GM19023 (cell line): ENCODE data around the gene RNF213.

Experiments
- ATAC-seq: cut with Tn5 transposase; IDR thresholded peaks from one replicate; pipeline ENCODE4 v1.9.1; 2021; ENCODE audit warnings: mild to moderate bottlenecking, moderate library complexity; ENCODE audit not compliant: unreplicated experiment

RNF213 gene

DNA sequence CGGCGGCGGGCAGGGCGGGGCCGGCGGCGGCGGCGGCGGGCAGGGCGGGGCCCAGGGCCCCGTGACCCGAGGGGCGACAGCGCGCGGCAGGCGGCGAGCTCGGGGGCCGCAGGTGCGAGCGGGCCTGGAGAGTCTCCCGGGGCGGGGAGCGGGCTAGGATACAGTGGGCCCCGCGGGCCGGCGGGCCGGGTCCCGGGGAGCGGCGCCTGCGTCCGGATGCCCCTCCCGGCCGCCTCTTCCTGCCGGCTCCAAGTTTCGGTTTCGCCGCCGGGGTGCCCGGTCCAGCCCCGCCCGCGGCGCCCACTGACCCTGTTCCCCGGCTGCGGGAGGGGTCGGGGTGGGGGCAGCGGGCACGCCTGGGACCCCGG is at the start of gene RNF213:
TSS of gene RNF213 (plus strand) at position 62 of the 368 bp plus-strand sequence. CDS start 2,830 bp downstream, outside the sequence.
- ATAC-seq, result peak; percentile 33

DNA sequence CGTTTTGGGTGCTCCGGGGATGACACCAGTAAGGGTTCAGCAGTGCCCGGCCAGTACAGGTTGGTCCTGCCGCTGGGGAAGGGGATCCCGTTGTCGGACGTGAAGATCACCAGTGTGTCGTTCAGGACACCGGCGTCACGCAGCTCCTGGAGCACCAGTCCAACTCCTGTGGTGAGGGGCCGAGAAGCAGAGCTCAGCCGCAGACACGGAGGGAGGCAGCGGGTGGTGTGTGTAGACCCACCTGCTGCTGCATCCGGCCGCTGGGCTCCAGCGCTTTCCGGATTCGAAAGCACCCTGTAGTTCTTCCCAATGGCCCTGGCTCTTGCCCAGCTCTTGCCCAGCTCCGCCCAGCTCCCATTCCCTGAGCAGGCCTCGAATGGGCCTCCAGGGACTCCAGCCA is 48.5 kb upstream of the RNF213 start:
- no peak for ATAC-seq

DNA sequence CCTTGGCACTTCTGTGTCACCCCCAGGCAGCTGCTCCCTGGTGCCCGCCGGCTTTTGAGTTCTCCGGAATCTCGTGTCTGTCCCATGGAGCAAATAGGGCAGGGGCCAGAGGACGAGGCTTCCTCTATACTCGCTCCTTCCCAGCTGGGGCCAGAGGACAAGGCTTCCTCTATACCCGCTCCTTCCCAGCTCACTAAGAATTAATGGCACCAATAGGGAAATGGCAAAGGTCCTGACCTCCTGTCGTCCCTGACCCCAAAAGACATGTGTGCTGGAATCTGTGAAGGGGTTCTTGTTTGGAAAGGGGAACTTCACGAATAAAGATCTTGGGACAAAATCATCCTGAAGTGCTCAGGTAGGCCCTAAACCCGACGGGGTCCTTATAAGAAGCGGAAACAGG is 48.1 kb upstream of the RNF213 start:
- no peak for ATAC-seq

DNA sequence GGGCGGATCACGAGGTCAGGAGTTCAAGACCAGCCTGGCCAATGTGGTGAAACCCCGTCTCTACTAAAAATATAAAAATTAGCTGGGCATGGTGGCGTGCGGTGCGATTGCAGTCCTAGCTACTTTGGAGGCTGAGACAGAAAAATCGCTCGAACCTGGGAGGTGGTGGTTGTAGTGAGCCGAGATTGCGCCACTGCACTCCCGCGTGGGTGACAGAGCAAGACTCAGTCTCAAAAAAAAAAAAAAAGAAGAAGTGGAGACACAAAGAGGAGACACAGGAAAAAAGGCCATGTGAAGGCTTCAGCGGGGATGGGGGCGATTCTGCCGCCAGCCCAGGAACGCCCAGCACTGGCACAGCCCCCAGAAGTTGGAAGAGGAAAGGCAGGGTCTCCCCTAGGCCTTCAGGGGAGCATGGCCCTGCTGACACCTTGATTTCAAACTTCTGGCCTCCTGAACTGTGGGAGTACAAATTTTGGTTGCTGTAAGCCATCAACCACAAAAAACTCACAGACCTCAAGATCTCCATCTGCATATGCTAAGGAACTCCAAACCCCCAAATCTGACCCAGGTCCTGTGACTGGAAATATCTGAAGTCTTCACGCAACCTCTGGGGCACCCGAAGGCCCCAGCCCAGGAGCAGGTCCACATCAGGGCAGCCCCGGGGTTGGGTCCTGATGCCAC is 47.5 kb upstream of the RNF213 start:
- ATAC-seq, result no peak

DNA sequence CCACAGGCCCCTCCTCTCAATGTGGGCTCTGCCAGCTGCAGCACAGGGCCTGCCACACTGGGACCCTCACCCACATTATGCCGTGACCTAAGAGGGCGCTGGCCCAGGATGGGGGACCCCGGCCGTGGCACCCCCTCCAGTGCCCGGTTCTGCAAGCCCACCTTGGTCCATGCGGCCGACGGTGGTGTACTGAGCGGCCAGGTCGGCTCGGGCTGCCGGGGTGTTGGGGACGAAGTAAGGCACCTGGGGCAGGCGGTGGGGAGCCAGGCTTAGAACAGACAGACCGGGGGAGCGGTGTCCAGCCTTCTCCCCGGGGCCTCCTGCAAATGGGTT is 47.0 kb upstream of the RNF213 start:
- ATAC-seq, result no peak

DNA sequence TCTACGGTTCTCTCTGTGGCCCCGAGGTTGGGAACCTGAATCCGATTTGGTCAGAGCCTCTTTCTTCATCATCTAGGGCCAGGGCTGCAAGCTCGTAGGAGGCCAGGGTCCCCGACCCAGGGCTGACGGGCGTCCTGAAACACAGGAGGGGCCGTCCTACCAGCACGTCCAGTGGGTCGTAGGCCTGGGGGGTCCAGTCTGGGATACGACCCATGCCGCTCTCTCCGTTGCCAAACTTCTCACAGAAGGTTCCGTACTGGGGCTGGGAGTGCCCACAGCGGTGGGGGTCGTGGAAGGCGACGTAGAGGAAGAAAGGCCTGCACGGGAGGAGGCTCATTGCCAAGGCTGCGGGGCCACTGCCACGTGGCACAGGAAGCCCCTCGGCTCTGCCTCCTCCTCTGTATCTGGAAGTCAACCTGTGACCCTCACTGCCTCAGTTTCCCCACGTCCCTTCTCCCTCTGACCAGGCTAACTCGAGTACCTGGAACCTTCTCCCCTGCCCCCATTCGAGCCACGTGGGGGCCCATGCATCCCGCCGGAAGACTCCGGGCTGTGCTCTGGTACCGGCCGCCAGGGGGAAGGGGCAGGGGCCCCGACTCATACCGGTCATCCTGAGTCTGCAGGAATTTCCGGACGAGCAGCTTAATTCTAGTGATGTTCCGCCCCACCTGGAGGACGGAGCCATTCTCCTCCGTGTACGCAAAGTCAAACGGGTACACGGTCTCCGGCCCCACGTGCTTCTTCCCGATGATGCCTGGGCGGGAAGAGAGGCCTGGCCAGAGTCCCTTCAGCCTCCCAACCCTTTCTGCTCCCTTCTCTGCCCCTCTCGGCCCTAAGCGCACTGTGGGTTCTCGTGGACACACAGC is 46.4 kb upstream of the RNF213 start:
- ATAC-seq, result no peak

DNA sequence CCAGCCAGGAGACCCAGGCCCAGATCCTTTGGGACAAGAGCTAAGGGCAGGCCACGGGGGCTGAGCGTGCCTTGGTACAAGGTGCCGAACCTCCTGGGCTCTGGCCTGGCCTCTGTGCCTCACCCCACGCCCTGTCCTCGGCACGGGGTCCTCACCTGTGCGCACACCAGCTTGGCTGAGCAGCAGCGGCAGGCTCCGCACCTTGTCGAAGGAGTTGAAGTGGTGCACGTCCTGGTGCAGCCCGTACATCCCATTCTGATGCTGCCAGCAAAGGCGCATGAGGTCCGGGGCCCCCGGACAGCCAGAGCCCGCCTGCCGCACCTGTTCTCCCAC is 45.8 kb upstream of the RNF213 start:
- ATAC-seq, result no peak

DNA sequence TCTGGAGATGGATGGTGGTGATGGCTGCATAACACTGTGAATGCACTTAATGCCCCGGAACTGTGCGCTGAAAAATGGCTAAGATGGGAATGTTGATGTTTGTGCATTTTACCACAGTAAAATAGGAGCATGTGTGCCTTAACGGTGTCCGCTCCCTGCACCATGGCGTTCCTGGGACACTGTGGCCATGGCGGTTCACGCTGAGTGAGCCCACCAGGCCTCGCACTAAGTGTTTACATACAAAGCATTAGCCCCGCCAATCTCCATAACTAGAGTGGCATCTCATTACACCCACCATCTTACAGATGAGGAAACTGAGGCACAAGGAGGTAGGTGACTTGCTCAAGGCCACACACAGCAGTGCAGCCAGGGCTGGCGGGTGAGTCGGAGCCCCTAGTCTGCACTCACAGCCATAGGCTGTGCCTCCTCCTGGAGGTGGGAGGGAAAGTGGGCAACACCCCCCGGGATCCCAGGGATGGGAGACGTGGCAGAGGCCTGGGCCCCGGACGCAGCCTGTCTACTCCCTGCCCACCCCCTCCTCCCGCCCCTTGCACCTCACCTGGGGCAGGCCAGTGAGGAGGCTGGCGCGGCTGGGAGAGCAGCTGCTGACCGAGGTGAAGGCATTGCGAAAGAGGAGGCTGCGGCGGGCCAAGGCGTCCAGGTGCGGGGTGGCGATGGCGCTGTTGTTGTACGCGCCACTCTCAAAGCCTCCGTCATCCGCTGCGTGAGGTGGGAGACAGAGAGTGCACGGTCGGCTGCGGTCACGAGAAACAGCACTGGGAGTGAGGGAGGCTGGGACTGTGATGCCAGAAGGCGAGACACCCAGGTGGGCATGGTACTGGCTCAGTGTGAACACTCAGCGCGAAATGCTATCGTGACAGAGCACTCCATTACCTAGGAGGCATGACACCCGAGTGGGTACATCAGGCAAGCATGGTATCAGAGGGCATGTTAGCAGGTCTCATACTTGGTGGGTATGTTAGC is 43.9 kb upstream of the RNF213 start:
- no peak for ATAC-seq

DNA sequence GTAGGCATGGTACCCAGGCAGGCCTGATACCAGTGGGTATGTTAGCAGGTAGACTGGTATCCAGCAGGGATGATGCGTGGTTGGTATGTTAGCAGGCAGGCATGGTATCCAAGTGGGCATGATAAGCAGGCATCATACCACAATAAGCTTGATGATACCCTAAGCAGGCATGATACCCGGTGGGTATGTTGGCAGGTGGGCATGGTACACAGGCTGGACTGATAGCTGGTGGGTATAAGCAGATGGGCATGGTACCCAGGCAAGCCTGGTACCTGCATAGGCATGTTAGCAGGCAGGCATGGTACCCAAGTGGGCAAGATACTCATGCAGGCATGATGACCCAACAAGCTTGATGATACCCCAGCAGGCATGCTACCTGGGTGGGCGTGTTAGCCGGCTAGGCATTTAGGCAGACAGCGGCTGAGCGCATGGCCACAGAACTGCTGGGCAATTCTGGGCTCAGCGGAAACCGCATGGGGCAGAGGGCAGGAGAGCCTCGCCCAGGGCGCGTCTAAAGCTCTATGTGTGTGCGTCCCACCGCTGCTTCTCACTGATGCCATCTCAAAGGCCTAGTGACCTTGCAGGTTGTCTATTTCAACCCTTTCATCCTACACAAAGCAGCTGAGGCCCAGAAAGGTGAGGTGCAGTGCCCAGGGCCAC is 42.8 kb upstream of the RNF213 start:
- no peak for ATAC-seq

DNA sequence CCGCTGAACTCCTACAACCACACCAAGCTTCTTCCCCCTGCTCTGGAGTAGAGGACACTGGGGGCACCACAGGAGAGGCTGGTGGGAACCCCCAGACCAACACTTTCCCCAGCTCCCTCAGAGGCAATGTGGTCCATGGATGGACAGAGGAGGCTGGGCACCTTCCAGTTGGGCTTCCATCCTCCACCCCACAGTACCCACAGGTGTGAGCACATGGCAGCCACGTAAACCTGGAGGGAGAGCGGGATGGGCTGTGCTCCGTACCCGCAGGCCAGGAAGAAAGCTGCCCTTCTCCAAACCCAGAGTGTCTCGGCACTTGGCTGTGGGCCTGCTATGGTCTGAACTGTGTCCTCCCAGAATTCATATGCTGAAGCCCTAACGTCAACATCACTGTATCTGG is 42.3 kb upstream of the RNF213 start:
- ATAC-seq, result no peak

DNA sequence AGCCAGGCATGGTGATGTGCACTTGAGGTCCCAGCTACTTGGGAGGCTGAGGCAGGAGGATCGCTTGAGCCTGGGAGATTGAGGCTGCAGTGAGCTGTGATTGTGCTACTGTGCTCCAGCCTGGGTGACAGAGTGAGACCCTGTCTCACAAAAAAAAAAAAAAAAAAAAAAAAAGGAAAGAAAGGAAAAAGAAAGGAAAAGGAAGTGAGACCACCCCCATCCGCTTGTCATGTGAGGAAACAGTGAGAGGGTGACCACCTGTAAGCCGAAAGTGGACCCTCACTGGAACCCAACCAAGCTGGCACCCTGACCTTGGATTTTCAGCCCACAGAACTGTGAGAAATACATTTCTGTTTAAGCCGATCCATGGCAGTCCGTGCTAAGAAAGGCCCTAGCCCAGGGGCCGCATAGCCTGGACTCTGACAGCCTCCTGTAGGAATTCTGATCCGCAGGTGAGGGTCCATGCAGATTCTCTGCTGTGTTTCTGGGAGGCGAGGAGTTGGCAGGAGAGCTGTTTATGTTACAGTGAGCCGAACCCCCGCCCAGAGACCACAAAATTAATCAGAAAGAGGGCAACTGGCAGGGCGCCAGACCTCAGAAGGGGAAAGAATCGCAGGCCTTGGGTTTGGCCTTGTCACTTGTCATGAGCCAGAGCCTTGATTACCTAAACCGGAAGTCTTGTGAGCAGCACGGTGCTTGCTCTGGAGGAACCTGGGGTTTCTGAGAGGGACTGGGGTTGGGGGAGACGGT is 41.5 kb upstream of the RNF213 start:
- ATAC-seq, result peak; percentile 42

DNA sequence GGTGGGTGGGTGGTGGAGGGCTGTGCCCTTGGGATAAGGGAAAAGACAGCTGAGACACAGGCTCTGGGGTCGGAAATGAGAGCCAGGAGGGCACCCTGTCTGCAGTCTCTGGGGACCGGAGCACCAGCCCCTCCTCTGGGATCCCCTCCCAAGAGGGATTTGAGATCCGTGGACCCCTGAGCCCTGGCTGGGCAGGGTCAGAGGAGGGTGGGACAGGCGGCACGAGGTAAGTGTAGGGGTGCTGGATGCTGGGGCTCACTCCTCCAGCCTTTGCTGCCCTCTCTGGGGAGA is 40.9 kb upstream of the RNF213 start:
- peak; percentile 28 for ATAC-seq

DNA sequence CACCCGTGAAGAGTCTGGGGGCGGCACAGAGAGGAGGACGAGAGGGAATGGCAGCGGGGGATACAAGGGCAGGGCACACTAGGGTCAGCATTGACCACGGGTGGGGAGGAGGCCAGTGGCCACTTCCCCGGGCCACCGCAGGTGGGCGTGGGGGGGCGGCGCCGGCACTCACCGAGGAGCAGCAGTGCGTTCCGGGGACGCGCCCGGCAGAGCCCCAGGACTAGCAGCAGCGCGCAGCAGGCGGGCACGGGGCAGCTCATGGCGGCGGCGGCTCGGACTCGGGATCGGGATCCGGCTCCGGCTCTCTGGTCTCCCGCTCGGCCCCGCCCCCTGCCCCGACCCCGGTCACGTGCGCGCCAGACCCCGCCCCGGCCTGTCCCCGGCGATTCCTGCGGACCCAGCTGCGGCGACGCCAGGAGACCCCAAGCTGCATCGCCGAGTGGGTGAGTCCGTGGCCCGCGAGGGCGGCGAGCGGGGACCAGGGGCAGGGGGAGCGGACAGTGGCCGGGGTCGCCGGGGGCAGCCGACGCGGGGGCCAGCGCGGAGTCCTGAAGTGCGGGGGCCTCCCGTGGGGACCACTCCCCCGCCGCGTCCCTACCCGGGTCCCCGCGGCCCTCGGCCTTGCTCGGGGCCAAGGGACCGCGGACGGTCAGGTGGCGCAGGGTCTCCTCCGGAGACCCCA is 40.5 kb upstream of the RNF213 start, which contains the start of the genes SGSH and SLC26A11:
TSS of gene SGSH (minus strand) at position 280 of the 682 bp plus-strand sequence. CDS start at position 260, 20 bp downstream.
TSS of gene SLC26A11 (plus strand) at position 374 of the 682 bp plus-strand sequence. CDS start 1,134 bp downstream, outside the sequence.
- ATAC-seq, result peak; percentile 51

DNA sequence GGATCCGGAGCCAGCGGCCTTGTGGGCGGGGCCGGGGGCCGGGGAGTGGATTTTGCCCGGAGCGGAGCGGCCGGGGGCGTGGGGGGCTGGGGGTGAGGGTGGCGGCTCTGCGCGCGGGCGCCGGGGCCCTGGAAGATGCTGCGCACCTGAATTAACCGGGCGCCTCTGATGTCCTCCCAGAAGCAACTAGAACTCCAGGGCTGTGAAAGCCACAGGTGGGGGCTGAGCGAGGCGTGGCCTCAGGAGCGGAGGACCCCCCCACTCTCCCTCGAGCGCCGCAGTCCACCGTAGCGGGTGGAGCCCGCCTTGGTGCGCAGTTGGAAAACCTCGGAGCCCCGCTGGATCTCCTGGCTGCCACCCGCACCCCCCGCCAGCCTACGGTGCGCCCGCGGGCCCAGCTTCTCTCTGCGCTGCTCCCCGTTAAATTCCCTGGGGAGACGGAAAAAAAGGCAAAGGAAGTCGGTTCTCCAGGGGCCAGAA is 39.9 kb upstream of the RNF213 start:
- no peak for ATAC-seq

DNA sequence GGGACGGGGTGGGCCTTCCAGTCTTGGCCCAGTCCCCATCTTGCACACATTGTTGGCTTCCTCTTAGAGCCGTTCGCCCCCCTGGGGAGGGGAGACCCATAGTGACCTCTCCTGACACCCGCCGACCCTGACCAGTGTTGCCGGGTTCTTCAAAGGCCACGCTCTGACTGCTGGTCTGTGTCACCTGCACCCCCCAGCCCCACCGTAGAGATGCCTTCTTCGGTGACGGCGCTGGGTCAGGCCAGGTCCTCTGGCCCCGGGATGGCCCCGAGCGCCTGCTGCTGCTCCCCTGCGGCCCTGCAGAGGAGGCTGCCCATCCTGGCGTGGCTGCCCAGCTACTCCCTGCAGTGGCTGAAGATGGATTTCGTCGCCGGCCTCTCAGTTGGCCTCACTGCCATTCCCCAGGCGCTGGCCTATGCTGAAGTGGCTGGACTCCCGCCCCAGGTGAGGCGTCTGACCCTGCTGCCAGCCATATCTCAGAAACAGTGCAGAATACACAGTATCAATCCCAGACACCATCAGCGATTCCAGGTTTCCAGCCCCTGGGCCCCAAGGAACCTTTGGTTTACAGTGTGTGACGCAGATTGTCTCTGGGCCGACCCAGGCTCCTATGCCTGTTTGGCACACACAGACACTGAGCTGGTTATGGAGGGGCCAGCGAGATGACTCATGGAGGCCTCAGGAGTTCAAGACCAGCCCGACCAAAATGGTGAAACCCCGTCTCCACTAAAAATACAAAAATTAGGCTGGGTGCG is 39.1 kb upstream of the RNF213 start:
- no peak for ATAC-seq

DNA sequence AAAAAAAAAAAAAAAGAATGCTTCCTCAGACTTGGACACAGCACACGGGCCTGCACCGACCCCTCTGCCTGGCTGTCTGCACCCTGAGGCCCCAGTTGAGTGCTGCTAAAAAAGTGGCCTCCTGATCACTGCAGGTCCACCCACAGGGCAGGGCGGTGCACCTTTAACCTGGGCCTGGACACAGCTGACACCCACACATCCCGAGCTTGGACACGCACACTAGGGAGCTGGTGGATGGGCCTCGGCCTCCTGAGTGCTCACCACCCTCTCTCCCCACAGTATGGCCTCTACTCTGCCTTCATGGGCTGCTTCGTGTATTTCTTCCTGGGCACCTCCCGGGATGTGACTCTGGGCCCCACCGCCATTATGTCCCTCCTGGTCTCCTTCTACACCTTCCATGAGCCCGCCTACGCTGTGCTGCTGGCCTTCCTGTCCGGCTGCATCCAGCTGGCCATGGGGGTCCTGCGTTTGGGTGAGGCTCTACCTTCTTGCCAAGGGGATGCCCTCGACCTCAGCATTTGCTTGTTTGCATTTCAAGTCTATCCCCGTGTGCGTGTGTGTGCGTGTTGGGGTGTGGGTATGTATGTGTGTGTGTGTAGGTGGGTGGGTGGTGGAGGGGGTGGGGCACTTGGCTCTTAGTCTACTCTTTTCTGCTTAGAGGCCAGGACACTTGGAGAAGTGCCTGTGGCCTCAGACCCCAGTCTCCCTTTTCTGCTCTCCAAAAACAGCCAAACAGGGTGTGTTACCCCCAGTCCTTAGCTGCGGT is 38.1 kb upstream of the RNF213 start:
- no peak for ATAC-seq

DNA sequence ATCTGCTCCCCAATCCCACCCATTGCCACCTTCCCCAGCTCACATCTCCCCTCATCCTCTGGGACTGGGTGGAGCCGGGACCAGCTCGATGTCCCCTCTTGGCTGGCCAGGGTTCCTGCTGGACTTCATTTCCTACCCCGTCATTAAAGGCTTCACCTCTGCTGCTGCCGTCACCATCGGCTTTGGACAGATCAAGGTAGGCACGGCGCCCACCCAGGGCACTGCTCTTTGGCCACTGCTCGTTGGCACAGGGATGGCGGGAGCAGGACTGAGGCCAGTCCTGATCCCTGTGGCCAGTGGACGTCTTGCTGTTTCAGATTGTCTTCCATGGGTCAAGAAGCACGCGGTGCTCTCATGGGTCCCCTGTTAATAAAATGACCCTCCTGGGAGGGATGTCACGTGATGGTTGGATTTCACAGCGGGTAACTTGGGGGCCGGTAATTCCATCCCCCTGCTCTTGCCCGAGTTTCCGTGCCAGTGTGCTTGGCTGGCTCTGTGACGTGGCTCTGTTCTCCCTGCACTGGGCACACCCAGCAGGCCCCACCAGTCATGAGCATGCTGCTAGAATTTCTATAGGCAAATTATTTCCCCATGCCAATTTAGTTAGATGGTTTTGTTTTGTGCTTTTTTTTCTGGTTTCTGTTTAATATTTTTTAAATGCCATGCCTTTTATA is 37.4 kb upstream of the RNF213 start:
- ATAC-seq, result no peak
